NB4 (cell line): ENCODE data around the gene ANKRD55.

Experiments
- MAX ChIP-seq: IDR thresholded peaks from 2 replicates; pipeline ENCODE4 v1.6.1; 2011; ENCODE audit warnings: low read depth, low read length
- MYC ChIP-seq: IDR thresholded peaks from 2 replicates; pipeline ENCODE4 v1.6.1; 2011; ENCODE audit warnings: low read depth, low read length
- TF ChIP-seq, protein P1 (sequence below): IDR thresholded peaks from one replicate; pipeline ENCODE4 v1.5.1; 2012; ENCODE audit warnings: low read depth, low read length

DNA sequence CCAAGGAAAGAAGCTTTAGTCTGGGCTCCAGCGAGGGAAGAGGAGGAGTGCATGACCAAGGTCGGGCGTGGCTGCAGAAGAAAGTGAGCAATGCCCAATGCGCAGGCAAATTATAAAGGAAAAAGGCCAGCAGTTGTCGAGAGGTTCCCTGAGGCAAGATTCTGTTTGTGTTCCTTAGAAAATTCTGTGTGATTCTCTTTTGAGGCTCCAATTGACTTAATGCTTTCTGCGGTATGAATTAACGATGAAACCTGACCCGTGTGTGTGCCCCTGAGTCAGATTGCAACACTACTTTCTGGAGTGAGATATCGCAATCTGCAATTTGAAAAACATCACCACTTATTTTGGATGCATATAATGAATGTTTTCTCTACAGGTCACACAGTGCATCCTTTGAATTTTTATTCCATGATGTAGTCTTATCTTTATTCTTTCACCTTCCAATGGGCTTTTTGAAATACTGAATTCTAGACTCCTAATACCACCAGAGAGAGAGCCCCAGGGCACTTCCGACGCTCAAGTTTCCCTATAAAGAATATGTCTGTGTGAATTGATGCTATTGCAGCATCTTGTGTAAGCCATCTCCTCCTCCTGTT lies 120.5 kb downstream of the ANKRD55 start:
- TF ChIP-seq, protein P1, sequence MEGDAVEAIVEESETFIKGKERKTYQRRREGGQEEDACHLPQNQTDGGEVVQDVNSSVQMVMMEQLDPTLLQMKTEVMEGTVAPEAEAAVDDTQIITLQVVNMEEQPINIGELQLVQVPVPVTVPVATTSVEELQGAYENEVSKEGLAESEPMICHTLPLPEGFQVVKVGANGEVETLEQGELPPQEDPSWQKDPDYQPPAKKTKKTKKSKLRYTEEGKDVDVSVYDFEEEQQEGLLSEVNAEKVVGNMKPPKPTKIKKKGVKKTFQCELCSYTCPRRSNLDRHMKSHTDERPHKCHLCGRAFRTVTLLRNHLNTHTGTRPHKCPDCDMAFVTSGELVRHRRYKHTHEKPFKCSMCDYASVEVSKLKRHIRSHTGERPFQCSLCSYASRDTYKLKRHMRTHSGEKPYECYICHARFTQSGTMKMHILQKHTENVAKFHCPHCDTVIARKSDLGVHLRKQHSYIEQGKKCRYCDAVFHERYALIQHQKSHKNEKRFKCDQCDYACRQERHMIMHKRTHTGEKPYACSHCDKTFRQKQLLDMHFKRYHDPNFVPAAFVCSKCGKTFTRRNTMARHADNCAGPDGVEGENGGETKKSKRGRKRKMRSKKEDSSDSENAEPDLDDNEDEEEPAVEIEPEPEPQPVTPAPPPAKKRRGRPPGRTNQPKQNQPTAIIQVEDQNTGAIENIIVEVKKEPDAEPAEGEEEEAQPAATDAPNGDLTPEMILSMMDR: no peak
- TF ChIP-seq MAX (no peak), MYC (peak; percentile 58)
